GM18499 (cell line): Measurements from ENCODE around the gene CLIC4.

Source experiments
- ATAC-seq: cut with Tn5 transposase; IDR thresholded peaks from one replicate; pipeline ENCODE4 v1.9.1; 2021; ENCODE audit warnings: moderate number of reproducible peaks; ENCODE audit not compliant: insufficient read depth, unreplicated experiment

CLIC4 gene

DNA sequence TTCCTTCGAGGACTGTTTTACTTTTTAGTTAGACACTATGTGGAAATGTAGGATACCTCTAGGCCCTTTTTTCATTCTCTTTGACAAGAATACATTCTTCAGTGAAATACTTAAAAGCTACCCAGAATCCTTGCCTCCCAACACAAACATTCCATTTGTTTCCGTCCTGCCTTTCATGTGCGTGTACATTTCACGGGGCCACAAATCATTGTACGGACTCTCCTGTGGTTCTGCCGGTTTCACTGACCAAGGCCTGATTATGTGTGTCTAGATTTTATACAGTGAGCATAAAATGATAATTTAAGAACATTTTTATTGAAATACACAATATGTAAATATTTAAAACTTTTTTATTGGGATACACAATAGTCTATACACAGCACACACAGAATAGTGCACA lies 108.4 kb downstream of the CLIC4 start:
- no peak for ATAC-seq

DNA sequence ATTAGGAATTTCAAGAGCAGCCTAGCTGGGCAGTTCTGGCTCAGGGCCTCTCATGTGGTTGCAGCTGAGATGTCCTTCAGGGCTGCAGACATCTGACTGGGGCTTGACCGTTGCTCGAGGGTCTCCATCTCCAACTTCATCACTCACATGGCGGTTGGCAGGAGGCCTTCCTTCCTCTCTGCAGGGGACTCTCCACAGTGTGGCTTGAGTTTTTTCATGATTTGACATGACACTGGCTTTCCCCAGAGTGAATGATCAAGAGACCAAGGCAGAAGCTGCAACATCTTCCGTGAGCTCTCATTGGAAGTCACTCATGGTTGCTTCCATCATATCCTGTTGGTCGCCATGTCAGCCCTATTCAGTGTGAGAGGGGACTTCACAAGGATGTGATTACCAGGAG lies 110.2 kb downstream of the CLIC4 start:
- no peak for ATAC-seq

DNA sequence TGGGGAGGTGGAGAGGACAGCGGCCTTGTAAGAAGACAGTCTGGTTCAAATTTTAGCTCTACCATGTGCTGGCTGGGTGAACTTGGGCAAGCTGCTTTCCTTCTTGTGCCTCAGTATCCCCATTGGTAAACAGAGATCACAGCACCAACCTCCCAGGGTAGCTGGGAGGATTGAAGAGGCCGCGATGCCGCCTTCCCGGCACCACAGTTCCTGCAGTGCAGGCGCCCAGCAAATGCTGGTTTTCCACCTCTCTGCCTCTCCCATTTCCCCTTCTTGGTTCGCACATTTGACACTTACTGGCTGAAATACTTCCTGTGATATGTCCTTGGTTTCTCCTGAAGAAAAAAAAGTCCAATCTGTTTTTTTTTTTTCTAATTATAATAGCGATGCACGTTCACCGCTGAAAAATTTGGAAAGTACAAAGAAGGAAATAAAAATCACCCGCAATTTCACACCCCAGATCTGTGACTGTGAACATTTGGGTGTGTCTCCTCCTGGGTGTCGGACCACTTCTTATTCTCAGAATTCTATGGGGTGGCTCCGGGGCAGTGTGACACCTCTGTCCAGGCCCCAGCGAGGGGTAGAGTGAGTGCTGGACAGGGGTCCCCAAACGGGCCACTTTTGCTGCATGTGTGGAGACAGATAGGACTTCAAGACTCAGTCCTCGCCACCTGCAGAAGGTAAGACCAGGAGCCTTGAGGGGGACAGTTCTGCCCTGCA lies 111.7 kb downstream of the CLIC4 start:
- ATAC-seq: no peak

DNA sequence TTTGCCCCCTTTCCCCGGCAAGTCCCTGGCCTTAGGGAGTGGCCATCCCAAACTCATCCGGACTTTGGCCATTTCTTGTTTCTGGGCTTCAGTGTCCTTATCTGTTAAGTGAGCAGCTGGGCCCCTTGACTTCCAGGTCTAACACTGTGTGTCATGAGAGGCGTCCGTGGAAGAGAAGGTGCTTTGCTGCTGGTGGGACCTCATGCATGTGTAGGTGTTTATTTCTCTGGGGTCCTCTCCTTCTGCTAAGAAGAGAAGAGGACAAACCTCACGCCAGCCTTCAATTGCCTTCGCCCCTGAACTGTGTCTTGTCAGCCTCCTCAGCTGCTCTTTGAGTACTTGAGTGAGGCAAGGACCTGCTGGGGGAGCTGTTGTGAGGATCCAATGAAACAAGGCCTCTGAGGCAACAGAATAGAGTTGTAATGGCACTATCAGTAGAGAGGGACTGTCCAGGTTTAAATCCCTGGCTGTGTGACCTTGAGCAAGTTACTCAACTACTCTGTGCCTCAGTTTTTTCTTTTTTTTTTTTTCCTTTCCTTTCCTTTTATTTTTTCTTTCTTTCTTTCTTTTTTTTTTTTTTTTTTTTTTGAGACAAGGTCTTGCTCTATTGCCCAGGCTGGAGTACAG lies 112.4 kb downstream of the CLIC4 start:
- ATAC-seq: no peak

DNA sequence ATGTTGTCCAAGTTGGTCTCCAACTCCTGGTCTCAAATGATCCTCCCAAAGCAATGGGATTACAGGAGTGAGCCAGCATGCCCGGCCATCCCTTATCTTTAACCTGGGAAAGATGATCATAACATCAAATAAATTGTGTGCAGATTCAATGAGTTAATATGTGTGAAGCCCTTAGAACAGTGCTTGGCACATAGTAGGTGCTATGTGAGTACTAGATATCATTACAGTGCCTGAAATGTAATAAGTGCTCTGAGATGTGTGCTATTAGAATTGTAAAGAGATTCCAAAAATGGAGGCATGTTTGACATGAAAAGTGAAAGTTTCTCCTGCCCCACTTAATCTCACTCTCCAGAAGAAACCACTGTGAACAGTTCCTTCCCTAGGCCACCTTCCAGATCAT lies 113.0 kb downstream of the CLIC4 start:
- no peak for ATAC-seq

DNA sequence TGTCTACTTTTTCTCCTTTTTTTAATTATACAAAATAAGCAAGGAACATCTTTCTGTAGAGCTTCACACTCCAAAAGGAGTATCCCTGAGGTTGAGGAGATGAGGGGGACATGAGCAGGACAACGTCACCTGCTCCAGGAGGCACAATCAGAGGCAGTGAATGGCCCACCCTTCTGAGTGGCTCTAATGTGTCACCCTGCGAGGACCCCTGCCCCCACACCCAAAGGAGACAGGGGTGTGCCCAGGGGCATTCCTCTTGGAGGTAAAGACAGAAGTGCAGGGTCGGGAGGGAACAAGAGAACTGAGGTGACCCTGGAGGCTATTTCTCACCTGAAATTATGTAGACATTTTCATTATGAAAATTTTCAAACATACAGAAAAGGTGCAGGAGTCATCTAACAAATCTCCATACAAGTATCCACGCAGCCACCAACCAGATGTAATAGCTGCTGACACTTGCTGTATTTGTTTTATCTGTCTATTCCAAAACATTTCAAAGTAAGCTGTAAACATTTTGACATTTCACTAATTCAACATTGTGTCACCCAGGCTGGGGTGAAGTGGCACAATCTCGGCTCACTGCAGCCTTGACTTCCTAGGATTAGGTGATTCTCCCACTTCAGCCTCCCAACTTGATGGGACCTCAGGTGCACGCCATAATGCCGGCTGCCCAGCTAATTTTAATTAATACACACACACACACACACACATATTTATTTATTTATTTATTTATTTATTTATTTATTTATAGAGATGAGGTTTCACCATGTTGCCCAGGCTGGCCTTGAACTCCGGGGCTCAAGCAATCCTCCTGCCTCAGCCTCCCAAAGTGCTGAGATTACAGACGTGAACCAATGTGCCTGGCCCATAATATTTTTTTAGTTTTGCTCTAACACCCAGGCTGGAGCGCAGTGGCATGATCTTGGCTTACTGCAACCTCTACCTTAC lies 114.1 kb downstream of the CLIC4 start:
- no peak for ATAC-seq

DNA sequence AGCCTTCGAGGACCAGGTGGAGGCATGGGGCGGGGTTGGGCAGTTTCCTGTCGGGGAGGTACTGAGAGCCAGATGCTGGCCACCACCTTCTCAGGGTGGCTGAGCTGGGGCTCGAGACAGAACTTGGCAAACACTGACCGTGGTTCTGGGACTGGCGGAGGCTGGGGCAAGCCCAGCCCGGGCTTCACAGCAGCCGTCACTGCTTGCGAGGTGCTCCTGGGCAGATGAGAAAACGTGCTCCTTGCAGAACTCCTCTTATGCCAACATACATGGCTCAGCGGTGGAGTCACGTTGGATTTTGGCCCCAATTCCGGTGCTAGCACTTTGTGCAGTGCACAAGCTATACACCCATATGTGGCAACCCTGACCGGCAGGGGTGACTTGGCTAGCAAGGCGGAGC lies 115.6 kb downstream of the CLIC4 start:
- no peak for ATAC-seq

DNA sequence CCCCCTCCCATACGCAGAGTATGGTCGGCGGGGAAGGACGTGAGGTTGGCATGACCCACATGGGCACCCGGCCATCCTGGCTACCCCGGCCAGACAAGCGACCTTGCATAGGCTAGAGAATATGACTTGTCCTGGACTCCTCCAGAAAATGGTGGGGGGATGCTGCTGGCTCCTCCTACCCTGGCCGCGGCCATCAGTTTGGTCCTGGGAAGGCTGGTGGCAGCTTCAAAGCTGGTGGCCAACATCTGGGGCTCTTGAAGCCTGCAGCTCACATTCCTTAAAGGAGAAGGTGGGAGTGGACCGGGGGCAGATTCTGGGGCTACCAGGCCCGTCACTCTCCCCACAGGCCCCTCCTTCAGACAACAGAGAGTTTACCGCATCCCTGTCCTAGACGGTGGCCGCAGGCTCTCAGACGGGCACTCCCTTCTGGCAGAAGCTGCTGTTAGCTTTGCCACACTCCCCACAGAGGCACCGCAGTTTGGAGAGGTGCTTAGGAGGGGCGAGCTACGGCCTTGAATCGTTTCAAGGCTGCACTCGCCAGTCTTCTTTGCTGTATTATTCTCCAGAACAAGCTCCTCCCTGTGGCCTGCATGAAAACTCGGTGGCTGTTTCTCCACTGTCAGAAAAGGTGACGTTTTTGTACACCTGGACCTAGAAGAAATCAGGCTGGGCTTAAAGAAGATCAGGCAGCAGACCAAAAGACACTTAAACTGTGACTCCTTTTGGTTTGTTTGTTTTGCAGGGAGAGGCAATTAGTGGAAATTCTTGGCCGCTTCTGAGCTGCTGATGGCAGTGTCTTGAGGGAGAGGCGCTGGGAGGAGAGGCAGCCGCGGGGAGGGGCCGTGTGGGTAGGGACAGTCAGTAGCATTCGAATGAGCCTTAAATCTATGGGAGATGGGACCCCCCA lies 116.8 kb downstream of the CLIC4 start:
- no peak for ATAC-seq

DNA sequence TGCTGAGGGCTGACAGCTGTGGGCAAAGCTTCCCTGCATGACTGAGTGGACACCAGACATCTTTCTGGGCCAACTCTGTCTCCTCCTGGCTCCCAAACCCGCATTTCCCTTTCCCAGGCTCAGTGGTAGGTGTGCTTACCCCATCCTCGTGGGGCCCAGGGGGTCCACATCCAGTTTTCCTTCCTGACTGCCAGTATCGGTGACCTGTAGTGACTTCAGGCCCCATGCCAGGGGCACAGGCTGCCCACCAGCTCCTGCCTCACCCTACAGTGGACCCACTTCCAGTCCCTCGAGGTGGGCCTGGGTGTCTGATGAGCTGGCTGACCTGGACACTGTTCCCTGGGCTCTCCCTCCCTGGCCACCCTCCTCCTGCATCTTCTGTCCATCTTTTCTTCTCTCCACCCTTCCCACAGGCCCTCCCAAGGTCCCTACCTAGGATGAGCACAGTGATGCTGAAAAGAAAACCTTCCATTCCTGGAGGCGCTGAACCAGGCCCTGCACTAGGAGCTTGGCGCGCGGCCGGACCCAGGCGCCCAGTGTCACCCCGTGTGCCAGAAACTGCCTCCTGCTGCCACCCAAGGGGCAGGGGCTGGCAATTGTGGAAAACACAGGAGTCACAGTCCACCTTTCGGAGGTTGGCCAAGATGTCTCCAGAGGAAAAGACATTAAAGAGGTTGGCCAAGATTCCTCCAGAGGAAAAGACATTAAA lies 117.7 kb downstream of the CLIC4 start:
- ATAC-seq: no peak

DNA sequence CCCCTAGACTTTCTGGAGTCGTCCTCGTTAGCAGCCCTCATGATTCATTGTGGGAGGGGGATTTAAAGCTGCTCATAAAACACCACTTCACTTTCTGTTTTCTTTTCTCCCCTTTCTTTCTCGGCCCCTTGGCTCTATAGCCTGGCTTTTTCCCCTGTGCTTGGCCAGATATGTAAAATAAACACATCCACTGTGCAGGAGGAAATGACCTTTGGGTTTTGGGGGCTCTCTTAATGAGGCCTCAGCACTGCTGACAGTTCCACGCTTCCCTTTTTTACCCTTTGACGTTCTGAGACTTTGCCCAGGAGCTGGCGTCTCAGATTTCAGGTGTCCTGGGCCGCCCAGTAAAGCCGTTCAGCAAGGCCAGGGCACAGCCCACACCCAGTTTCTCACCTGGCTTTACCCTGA lies 119.1 kb downstream of the CLIC4 start:
- no peak for ATAC-seq

DNA sequence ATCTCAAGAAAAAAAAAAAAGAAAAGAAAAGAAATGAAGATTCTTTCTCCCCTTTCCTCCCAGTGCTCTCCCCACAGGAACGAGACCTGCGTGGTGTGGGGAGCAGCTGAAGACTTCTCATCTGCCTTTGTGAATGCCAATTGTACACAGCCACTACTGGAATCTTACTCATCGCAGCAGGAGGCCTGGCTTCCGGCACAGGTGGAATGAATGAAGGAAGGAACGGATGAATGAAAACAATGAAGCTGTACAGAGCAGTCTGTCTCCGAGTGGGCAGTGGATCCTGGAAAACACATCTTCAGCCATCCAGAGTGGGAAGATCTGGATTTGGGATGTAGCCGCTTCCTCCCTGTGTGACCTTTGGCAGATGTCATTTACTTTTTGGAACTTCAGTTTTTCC lies 119.9 kb downstream of the CLIC4 start:
- ATAC-seq: no peak

DNA sequence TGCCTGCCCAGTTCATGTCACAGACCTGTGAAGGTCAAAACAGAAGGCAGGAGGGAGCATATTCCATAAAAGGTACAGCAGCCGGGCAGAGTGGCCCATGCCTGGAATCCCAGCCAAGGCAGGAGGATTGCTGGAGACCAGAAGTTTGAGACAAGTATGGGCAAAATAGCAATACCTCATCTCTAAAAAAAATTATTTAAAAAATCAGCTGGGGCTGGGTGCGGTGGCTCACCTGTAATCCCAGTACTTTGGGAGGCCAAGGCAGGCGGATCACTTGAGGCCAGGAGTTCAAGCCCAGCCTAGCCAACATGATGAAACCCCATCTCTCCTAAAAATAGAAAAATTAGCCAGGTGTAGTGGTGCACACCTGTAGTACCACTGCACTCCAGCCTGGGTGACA lies 120.3 kb downstream of the CLIC4 start:
- ATAC-seq: no peak

DNA sequence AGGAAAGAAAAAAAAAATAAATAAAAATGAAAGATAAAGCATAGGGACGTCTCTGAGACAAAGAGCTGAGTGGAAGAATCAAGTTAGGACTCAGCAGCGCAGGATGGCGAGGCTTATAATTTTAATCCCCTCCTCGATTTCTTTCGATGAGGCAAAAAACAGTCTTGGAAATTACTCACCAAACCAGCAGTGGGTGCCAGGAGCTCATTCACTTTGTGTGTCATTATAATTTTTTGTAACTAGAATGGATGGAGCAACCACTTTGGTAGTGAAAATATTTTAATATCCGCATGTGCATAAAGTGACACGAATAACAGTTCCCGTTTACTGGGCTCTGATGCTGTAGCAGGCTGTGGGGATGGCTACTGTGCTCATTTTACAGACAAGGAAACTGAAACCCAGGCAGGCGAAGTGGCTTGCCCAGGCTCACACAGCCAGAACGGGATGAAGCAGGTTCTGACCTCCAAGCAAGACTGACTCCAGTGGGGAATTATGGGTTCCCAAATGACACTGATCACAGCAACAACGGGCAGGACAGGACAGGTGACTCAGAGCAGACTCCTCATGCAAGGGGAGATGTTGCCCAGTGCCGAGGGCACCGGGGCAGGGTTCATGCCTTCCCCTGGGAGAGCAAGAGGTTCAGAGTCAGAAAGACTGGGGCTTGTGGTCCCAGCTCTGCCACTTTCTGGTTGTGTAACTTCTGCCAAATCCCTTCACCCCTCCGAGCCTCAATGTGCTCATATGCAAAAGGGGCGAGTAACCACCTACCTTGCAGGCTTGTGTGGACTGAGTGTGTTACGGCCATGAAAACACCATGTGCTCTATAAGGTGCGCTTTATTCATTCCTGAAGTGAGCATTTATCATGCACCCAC lies 121.2 kb downstream of the CLIC4 start:
- no peak for ATAC-seq

DNA sequence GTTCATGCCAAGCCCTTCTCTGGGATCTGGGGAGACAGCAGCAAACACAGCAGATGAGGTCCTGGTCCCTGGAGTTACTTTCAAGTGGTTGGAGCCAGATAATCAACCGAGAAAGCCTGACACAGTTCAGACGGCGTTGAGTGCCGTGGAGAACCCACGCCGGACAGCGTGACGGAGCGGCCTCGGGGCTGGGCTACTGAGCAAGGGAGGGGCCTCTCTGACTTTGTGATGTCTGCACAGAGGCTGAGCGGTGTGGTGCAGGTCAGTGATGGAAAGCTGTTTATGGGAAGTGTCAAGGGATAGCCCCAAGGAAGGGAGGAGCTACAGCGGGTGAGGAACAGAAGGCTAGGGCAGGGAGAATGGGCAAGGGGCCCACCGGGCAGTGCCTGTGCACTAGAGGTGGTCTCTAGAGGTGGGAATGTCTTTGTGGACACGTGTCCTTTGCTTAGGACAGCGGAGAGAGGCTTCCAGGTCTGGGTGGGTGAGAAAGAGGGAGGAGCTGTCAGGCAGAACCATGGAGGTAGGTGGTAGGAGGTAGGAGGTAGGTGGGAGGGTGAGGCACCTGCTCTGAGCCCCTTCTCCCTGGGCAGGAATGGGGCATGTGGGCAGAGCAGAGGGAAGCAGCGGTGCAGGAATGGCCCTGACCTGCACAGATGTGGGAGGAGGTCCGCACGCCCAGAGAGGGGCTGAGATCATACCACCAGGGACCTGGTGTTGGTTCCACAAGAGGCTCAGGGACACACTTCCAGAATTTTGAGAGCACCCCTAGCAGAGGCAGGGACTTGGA lies 122.0 kb downstream of the CLIC4 start:
- no peak for ATAC-seq

DNA sequence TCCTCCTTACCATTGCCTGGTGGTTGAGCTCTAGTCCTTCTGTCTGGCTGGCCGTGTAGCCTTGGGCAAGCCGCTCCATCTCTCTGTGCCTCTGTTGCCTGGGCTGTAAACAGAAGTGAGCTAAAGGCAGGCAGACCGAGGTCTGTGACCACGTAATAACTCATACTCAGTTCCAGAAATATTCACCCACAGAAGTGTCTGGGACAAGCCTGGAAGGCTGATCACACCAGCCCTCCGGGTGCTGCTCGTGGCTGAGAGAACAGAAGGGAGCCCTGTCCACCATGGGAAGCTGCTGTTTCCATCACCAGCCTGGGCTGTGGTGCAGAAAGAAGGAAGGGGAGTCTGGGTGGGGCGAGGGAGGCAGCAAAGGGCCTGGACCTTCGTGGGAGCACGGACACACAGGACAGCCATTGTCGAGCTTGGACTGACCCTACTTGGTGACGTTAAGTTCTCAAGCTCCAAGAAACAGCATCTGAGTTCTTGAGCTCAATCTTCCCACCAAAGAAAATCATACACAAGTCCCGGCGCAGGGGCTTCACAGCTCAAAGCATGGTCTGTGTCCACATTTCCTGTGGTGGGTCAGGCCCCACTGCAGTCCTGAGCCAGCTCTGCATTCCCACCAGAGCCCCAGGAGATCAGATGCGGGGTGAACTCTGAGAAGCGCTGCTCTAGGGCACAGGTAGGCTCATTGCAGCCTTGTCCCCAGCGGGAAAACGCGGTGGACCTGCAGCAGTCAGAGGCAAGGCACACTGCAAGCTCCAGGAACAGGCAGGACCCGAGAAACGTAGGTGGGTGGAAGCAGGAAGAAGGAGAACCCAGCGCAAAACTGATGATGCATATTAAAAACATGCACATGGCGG lies 123.0 kb downstream of the CLIC4 start:
- no peak for ATAC-seq

DNA sequence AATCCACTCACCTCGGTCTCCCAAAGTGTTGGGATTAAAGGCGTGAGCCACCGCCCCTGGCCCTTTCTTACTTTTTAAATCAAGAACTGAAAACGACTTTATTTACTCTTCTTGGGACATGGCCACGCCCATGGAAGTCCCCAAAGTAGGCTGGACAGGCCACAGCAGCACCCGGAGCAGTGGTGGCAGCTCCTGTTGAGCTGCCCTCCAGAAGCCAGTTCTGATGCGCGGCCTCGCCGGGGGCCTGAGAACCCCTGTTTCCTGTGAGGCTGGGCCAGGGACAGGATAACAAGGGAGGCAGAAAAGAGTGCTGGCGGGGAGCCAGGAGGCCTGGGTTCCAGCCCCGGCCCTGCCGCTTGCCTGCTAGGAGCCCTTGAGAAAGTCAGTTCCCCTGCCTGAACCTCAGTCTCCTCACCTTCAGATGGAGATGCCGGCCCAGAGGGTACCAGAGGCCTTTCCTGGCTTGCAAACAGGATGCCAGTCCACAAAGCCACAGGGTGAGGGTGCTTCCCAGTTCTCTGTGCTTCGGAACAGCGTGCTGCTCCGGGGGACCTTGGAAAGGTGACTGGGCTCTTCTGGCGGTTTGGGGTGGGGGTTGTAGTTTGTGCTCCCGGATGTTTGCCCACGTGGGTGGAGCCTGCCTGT lies 125.4 kb downstream of the CLIC4 start:
- ATAC-seq: no peak
